NT2/D1 (cell line): ENCODE results near the gene VTI1A.

Source experiments
- DNase-seq: peaks from one replicate; pipeline ENCODE4 v3.0.0-alpha.2; 2011; ENCODE audit warnings: low read depth, low spot score
- H3K27me3 ChIP-seq: 2 replicates; pipeline ENCODE4 v1.6.0; 2011; ENCODE audit warnings: mild to moderate bottlenecking; ENCODE audit not compliant: insufficient read length, insufficient read depth
- H3K36me3 ChIP-seq: 2 replicates; pipeline ENCODE4 v1.6.1; 2011; ENCODE audit warnings: mild to moderate bottlenecking, low read length, mixed read lengths; ENCODE audit not compliant: insufficient read depth, insufficient read length
- H3K4me1 ChIP-seq: 2 replicates; pipeline ENCODE4 v1.5.1; 2011; ENCODE audit not compliant: insufficient read depth, insufficient read length
- H3K4me3 ChIP-seq: 2 replicates; pipeline ENCODE4 v1.5.1; 2011; ENCODE audit warnings: low read depth; ENCODE audit not compliant: insufficient read length
- H3K9ac ChIP-seq: 2 replicates; pipeline ENCODE4 v1.6.0; 2011; ENCODE audit warnings: low read depth; ENCODE audit not compliant: insufficient read length
- H3K9me3 ChIP-seq: 2 replicates; pipeline ENCODE4 v1.5.1; 2011; ENCODE audit warnings: mild to moderate bottlenecking, low read length; ENCODE audit not compliant: insufficient read depth
- SUZ12 ChIP-seq: IDR thresholded peaks from 2 replicates; pipeline ENCODE4 v1.6.1; 2011; ENCODE audit not compliant: insufficient read length, insufficient read depth; ENCODE audit errors: extremely low read depth
- YY1 ChIP-seq: IDR thresholded peaks from 2 replicates; pipeline ENCODE4 v1.6.1; 2011; ENCODE audit not compliant: insufficient read length, insufficient read depth
- ZNF274 ChIP-seq: IDR thresholded peaks from 2 replicates; pipeline ENCODE4 v1.6.1; 2011; ENCODE audit warnings: mild to moderate bottlenecking, low read depth, low read length

VTI1A gene

DNA sequence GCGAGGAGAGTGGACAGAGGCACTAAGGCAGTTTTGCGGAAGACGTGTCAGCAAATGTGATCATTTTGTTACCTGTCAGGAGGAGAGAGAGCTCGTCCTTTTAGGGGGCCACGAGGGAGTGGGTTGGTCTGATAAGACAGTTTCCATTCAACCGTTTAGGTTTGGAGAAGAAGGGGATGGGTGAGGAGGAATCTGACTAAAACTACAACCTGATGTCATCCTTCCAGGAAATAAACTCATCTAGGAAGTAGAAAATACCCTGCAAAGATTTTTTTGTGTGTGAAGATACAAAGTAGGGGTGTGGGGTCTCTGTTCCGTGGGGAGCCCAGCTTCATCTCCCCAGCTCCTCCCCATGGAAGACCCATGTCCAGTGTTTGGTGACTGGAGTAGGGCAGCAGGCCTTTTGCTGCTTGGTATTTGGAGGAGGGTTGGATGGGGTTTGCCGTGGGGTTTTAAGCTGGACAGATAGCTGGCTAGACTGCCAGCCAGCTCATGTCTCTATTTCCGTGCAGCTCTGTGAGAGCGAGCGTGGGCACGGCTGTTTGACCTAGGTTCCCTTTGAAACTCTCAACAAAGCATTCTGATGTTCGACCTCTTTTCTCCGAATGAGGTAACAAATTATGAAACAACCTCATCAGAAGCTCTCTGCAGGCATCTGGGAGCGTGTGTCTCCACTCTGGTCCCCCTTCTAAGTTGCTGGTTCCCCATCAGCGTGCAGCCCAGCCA lies 367.0 kb downstream of the VTI1A start:
- TF ChIP-seq SUZ12: no peak
- TF ChIP-seq YY1: no peak
- TF ChIP-seq ZNF274: no peak
- Histone ChIP-seq H3K27me3 (peaks cover under 1% of the 10 kb centered on the region), H3K9me3 (peaks cover 8% of the 10 kb centered on the region; the same call in 1 of the 2 replicates), H3K36me3 (no peaks in the 10 kb centered on the region), H3K9ac (no peak overlapping the region), H3K4me3 (no peak overlapping the region), H3K4me1 (peaks cover 14% of the 10 kb centered on the region)
- DNase-seq: no peak

DNA sequence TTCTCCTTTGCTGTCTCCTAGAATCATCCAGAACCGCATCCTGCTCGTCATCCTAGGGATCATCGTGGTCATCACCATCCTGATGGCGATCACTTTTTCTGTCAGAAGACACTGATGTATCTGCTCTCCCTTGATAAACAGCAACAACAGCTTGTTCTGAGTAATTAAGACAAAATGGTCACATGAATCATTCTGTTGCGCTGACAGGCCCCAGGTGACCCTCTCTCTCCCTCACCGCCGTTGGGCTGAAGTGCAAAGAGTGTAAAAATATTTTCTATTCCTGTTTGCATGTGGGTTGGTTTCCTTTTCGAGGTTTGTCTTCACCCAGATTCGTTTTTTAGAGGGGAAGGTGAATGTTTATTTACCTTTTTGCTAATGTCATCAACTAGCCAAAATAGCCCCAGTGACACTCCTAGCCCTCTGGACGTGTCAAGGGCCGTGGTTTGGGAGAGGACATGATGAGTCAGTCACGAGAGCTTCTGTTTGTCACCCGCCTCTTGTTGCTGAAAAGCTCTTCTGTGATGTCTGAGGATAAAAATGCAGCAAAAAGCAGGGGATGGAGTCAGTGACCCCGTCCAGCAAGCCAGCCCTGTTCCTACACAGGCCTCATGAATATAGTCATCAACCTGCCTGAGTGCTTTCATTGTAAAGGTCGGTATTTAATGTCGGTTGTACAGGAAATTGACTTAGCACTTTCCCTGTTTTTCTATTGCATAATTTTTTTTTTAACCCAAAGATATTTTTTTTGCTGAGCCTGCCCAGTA lies 368.4 kb downstream of the VTI1A start:
- DNase-seq: no peak
- Histone ChIP-seq H3K27me3 (peaks cover 11% of the 10 kb centered on the region), H3K4me1 (peaks cover 14% of the 10 kb centered on the region), H3K36me3 (no peaks in the 10 kb centered on the region), H3K9me3 (peaks cover 6% of the 10 kb centered on the region; the same call in 1 of the 2 replicates), H3K9ac (no peak overlapping the region), H3K4me3 (no peak overlapping the region)
- TF ChIP-seq YY1 (no peak), SUZ12 (no peak), ZNF274 (no peak)

DNA sequence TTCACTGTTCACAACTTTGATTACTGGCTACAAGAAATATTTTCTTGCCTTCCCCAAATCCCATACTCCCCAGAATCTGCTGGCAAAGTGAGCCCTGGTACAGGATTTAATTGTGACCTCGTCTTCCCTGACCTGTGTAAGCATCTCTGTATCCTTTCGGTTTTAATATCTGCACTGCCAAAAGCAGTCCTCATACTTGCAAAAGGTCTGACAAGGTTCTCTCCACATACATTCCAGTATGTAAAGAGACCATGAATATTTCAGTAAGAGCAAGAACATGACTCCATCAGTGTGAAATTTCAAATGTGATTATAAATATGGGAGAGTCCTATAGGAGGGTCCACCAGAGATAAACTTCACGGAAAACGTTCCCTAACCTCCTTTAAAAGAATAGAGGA lies 369.0 kb downstream of the VTI1A start:
- no peaks in the 10 kb centered on the region for H3K36me3 ChIP-seq
- peaks cover 9% of the 10 kb centered on the region for H3K4me1 ChIP-seq
- TF ChIP-seq ZNF274 (no peak), SUZ12 (no peak), YY1 (no peak)
- no peak overlapping the region for H3K9ac ChIP-seq
- H3K27me3 ChIP-seq: peaks cover 13% of the 10 kb centered on the region
- H3K9me3 ChIP-seq: peaks cover under 1% of the 10 kb centered on the region; the same call in 1 of the 2 replicates
- H3K4me3 ChIP-seq: no peak overlapping the region
- no peak for DNase-seq

DNA sequence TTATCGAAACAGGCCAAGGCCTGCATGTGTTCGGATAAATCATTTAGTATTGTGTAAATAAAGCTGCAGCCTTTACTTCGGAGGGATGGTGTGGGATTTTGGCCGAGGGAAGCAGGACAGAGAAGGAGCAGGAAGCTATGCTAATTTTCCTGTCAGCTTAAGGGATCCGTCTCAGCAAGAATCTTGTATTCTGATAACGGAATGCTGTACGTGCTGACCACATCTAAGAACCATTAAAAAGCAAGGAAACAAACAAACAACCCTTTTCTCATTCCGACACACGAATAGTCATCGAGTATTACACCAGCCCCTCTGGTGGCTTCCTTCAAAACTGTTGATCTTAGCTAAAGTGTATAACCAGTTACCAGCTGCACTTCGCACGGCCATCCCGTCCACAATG lies 369.9 kb downstream of the VTI1A start:
- Histone ChIP-seq H3K9me3 (no peaks in the 10 kb centered on the region), H3K4me3 (no peak overlapping the region), H3K4me1 (peaks cover 8% of the 10 kb centered on the region), H3K27me3 (peaks cover 13% of the 10 kb centered on the region), H3K36me3 (no peaks in the 10 kb centered on the region), H3K9ac (no peak overlapping the region)
- TF ChIP-seq YY1: no peak
- TF ChIP-seq SUZ12: no peak
- TF ChIP-seq ZNF274: no peak
- no peak for DNase-seq

DNA sequence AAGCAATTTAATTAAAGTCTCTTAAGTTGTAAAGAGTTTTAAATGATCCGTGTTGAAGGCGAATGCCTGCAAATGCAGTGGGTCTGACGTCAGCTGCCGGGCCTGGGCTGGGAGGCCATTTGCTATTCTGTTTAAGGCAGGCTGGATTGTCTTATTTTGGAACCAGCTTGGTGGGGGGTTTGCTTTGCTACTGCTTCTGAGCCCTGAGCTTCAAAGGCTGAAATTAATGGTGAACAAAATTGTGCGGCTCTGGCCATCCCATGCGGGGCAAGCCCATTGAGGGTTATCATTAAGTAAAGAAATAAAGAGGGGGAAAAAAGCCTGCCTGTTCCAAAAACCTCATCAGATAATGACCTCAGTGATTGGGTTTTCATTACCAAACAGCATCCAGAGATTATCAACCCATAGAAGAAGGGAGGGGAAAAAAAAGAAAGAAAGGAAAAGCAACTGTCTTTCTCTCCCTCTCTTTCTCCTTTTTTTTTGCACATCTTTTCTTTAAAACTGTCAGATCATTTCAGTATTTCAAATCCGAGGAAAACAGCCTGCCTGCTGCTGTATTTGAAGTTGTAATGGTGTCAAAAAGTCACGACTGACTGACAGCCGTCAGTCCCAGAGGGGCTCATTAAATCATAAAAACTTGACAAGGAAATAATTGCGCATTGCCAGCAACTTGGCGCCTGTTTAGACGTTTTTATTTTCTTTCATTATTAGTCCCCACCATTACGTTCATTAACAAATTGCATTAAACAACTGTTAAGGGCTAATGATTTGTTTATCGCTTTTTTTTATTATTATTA lies 371.2 kb downstream of the VTI1A start:
- TF ChIP-seq YY1 (no peak), SUZ12 (no peak), ZNF274 (no peak)
- H3K4me1 ChIP-seq: peaks cover 8% of the 10 kb centered on the region
- peaks cover 13% of the 10 kb centered on the region for H3K27me3 ChIP-seq
- no peaks in the 10 kb centered on the region for H3K36me3 ChIP-seq
- no peak overlapping the region for H3K9ac ChIP-seq
- H3K9me3 ChIP-seq: no peaks in the 10 kb centered on the region
- DNase-seq: no peak
- H3K4me3 ChIP-seq: no peak overlapping the region

DNA sequence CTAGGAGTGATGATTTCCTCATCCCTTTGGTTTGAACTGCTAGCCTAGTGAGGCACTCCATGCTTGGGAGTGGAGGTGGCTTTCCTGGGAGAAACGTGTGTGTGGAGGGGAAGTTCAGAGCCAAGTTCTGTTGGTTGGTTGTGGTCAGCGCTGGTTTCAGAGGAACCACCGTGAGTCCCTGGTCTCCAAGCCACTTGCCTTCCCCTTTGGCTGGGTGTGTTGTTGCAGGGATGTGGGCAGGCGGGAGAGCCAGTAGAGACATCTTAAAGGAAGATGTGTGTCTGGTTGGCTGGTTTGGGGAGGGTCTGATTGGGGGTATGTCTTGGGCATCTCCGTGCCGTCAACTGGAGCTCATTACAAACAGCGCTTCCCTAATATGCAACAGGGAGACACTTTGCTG lies 372.2 kb downstream of the VTI1A start:
- H3K9ac ChIP-seq: no peak overlapping the region
- peaks cover 13% of the 10 kb centered on the region for H3K27me3 ChIP-seq
- TF ChIP-seq SUZ12 (no peak), YY1 (no peak), ZNF274 (no peak)
- peaks cover 10% of the 10 kb centered on the region for H3K4me1 ChIP-seq
- H3K4me3 ChIP-seq: no peak overlapping the region
- H3K36me3 ChIP-seq: no peaks in the 10 kb centered on the region
- no peaks in the 10 kb centered on the region for H3K9me3 ChIP-seq
- no peak for DNase-seq

DNA sequence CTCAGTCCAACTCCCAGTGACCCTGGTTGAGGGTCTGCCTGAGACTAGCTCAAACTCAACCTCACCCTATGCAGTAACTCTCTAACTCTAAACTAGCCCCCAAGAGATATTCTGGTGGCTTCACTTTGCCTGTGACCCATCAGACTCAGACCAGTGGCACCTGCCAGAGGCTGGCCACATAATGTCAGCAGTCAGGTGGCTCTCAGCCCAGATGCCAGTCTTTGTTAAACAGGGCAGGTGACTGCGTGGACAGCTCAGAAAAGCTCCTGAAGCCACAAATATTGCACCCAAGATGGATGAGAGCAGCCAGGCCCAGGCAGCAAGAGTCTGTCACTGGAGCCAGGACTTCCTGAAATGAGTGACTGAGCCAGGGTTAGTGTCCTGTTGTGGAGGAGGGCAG lies 373.3 kb downstream of the VTI1A start:
- Histone ChIP-seq H3K27me3 (peaks cover 13% of the 10 kb centered on the region), H3K36me3 (no peaks in the 10 kb centered on the region), H3K9me3 (no peaks in the 10 kb centered on the region), H3K9ac (no peak overlapping the region), H3K4me1 (peaks cover 6% of the 10 kb centered on the region), H3K4me3 (no peak overlapping the region)
- TF ChIP-seq ZNF274 (no peak), SUZ12 (no peak), YY1 (no peak)
- DNase-seq: no peak
